NCI-H446 treated with DMSO at 0.1 percent for 48 hours (cell line): ENCODE measurements around the gene CTDSPL2.
"Not testable (repeated sequence)": the region's sequence is repeated elsewhere in the genome, so short reads cannot be mapped to it uniquely, and the experiment has no call there.

ENCODE experiments used
- DNase-seq: peaks from one replicate; lab custom pipeline; 2025; lab: John Stamatoyannopoulos, UW

The CTDSPL2 gene

DNA sequence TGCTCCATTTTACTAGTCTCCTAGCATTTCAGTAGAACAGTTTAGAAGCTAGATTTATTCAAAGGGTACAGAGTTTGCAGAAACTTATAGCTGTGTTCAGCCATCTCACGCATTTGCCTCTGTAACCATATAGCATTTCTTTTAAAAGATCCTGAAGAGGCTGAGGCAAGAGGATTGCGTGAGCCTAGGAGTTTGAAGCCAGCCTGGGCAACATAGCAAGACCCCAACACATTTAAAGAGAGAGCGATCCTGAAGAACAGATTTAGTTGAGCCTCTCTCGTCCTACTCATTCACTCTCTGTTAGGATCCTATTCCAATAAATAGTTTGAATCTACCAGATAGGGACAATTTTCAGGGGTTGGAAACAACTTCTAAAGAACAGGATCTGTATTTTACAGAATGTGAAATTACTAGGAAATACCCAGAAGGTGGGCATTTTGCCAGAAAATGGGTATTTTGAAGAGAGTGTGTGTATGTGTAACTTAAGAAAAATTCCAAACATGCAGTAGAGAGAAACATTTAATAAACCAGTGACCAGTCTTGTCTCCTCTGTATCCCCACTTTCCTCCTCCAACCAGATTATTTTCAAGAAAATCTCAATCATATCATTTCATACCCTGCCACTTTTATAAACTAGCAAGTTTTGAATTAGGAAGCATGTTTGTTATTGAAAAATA is 114.0 kb downstream of the CTDSPL2 start:
- no peak for DNase-seq

DNA sequence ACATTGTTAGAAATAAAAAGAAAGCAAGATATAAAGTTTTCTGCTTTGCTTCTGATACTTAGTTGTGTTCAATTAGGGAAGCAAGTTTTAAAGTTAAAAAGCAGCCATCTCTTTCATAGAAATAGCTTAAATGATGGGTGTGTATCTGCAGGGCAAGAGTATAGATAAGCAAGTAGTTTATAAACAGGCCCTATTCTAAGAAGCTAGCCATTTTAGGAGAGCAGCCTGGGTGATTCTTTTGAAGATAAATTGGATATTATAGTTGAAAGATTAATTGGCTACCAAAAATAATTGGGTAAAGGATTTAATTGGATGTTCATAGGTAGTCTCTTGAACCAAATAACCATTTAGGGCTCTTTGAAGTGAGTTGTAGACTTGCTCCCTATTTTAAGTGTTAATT is 115.2 kb downstream of the CTDSPL2 start:
- no peak for DNase-seq

DNA sequence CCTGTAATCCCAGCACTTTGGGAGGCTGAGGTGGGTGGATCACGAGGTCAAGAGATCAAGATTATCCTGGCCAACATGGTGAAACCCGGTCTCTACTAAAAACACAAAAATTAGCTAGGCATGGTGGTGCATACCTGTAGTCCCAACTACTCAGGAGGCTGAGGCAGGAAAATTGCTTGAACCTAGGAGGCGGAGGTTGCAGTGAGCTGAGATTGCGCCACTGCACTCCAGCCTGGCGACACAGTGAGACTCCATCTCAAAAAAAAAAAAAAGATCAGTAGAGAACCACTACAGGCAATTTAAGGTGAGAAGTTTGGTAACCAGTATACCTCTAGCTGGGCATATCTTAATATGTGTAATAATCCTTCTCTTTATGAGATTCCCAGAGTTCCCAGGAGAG is 117.3 kb downstream of the CTDSPL2 start:
- DNase-seq: not testable (repeated sequence)

DNA sequence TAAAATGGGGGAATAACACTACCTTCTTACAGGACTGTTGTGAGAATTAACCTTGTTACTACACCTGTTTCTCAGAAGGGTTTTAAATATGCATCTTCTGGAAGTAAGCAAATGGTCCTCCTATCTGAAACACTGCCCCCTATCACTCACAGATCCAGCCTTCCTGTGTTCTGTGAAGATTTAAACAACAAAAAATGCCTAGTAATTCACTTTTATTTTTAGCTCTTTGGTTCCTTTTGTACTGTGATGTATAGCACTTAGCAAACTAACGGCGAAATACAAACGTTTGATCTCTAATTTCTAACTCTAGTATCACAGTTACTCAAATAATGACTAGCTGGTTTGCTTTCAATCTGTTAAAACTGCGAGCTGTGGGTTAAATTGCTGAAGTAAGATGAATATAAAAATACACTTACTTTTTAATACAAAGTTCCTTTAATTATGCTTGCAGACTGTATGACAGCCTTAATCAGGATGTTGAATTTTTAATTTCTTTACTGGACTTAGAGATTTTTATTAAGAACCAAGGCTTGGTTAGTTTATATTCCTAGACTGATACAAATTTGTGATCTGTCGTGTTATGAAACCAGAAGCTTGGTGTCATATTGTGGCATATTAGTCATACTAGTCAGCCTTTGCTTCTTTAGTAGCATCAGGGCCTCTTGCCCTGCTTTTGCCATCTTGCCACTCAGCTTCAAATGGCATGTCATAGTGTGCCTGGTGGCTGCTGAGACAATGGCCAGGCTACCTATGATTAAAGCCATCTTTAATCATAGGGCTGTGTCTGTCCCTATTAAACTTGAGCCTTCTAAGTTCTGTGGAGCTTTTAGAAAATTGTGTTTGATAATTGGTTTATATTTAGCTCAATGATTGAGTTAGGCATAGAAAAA is 118.7 kb downstream of the CTDSPL2 start:
- no peak for DNase-seq

DNA sequence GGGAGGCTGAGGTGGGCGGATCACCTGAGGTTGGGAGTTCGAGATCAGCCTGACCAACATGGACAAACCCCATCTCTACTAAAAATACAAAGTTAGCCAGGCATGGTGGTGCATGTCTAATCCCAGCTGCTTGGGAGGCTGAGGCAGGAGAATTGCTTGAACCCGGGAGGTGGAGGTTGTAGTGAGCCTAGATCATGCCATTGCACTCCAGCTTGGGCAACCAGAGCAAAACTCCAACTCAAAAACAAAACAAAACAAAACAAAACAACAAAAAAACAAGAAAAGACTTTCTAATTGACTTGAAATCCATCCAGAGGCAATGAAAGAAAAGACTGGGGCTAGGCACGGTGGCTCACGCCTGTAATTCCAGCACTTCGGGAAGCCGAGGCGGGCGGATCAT is 121.7 kb downstream of the CTDSPL2 start:
- not testable (repeated sequence) for DNase-seq

DNA sequence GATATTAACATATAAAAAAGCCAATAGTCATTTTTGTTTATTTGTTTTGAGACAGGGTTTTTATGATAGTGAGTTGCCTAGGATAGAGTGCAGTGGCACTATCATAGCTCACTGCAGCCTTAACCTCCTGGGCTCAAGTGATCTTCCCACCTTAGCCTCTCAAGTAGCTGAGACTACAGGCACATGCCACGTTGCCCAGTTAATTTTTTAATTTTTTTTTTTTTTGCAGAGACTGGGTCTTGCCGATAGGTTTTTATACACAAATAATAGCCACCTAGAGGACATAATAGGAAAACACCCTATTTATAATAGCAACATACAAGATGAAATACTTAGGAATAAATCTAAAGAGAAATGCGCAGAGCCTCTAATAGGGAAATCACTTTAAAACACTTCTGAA is 122.8 kb downstream of the CTDSPL2 start:
- peak; percentile 4 for DNase-seq

DNA sequence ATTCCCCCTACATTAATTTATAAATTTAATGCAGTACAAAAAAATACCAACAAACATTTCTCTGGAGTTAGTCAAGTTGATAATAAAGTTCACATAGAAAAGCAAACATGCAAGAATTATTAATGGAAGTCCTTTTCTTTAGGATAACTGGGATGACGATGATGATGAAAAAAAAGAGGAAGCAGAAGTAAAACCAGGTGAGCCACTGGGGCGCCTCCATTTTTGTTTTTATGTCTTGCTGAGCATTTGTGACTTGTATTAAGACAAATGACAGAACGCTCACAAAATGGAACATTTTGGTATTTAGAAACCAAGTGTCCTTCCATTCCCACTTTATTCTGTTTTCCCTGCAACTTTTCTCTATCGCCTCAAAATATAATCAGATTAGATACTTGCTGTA is 123.3 kb downstream of the CTDSPL2 start:
- DNase-seq: no peak

DNA sequence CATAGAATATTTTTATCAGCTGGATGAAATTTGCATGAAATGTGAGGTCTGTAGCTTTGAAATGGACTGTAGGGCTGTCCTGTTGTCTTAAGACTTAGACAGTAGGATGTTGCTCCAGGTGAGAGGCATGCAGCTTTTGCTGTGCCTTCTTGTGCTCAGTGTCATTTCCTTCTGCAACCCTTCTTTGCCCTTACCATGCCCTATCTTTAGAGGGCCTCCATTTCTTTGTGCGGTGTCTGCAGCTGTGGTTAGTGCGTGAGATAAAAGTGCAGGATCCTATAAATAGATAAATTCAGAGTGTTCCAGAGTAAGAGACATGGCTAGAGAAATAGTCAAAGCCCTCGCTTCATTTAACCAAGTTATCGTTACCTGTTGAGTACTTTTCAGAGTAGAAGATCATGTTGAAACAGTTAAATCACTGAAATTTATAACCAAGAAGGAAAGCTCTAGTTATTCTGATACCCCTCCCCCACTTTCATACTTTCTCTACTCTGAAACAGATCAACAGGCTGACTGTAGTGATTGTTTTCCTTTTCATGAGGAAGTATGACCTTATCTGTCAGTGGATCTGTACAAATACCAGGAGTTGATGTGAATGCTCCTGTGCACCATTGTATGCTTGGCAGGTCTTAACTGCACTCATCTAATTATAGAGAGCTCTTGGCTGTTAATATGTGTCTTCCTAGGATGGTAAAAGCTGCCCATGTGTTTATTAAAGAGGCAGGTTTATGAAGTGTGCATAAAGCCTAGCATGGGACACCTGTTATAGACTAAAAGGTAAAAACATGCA is 127.7 kb downstream of the CTDSPL2 start:
- no peak for DNase-seq

DNA sequence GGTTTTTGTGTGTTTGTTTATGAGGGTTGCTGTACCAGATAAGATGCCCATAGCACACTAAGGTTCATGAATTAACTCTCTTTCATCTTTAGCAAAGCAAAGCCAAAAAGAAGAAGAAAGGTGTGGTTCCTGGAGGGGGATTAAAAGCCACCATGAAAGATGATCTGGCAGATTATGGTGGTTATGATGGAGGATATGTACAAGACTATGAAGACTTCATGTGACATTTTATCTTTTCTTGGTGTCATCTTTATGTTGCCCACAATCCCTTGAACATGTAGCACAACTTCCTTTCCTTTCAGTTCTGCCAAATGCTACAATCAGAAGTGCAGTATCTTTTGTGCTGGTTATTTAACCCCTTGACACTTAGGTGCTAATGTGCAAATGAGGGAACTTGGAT is 133.5 kb downstream of the CTDSPL2 start:
- not testable (repeated sequence) for DNase-seq

DNA sequence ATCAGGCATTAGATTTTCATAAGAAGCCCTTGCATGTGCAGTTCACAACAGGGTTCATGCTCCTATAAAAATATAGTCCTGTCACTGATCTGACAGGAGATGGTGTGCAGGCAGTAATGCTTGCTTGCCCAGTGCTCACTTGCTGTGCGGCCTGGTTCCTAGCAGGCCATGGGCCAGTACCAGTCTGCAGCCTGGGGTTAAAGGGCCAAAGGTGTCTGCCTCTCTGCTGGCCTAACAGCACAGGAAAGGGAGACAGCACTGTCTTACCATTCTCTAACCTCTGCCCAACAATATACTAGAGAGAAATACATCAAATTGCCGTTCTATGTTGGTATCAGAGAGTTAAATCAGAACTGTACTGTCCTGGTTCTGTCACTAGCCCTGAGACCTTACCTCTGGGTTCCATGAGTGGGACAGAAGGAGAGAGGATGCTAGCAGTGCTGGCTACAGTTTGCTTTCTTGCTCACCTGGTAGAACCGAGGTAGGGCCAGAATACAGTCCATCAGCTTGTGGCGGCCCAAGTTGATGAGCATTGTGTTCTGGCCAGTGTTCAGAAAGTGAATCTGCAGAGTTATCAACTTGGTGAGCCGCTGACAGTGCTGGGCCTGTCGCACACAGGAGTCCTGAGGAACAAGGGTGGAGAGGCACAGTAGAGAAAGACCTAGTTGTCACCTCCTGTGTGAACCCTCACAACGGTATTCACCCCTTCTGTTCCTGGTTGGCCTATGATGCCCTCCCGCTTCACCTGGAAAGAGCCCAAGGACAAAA is 138.1 kb downstream of the CTDSPL2 start:
- no peak for DNase-seq

DNA sequence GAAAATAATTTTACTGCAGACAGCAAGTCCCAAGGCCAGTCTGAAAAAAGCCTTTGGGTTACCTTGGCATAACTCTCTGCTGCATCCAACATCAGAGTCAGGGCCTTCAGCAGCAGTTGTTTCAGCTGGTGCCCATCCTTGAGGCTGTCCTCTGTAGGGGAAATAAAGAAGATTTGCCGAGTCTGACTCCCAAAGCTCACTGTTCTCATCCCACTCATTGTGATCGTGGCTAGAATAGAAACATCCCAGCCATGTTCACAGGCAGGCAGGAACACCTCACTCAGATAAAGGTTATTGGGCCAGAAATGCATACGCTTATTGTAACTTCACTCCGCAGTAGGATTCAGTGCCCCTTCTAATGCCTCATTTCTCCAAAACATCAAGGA is 138.7 kb downstream of the CTDSPL2 start:
- DNase-seq: no peak

DNA sequence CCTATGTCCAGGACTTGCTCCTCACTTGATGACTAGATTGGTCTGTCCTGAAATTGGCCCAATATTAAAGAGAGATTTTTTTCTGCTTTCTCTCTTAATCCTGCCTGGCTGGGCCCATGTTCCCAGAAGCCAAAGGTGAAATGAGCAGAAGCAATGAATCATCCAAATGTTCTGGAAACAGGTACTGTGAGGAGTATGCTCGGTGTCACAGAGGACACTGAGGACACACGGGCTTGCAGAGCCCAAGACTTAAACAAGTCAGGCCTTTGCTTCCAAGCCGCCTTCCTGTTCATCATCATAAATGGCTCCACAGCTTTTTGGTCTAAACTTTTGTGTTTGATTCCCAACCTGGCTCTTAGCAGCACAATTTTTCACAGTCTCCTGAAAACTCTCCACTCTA is 140.9 kb downstream of the CTDSPL2 start:
- no peak for DNase-seq

DNA sequence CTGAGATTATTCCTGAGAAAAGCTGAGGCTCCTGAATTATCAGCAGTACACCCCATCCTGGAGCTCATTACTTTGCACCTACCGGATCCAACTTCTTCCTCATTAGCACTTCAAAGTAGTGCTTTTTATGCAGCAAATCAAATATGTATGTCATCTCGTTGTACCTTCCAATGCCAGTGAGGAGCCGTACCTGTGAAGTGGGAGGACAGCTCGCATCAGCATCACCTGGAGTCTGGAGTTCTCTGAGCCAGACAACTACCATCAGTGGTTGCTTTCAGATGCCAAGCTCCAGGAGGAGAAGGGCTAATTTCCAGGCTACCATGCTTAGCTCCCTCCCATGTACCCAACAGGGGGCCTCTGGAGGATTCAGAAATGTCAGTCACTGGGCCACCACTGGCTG is 141.9 kb downstream of the CTDSPL2 start:
- no peak for DNase-seq

DNA sequence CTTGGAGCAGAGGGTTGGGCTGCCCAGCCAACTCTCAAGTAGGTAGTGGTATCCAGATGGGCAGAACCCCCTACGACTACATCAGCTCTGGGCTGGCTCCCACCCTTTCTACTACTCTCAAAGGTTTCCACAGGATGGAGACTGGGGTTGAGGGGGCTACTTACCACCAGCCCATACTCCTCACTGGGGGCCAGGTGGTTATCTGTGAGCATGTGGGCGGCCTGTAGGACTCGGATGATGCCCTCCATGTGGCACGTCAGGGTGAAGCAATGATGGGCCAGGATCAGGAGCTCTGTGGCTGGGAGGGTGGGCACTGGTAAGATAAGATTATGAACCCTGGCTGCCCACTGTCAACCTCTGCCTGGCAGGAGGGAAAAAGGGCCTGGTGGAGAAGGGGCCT is 142.9 kb downstream of the CTDSPL2 start:
- no peak for DNase-seq

DNA sequence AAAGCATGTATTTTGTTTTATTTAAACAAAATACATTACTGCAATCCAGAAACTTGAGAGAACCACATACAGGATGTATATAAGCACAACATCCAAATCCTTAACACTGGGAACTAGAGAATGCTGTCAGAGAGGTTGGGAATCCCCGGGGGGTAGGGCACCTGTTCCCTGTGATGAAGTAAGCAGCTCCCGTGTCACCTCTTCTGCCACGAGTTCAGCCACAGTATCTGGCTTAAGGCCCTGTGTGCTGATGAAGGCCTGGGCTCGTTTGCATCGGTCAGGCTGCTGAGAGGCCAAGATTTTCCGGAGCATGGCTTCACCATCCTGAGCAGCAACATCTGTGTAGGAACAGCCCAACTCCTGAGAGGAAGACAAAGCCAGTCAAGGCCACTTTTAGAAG is 146.0 kb downstream of the CTDSPL2 start:
- DNase-seq: no peak

DNA sequence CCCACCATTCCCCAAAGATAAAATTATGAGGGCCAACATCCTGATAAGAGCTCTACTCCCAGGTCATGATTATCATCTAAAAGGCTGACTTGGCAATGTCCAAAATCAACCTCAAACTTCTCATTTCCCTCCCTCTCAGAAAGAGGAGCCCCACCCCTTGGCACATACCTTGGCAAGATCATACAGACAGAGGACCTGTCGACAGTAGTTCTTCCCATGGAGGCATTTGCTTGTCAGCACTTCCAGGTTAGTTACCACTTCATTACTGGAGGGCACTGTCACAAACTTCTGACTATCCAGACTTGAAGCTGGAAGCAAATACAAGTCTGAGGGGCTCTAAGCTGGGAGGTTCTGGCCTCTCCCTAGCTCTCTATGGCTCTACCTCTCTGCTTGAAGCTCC is 147.3 kb downstream of the CTDSPL2 start:
- DNase-seq: no peak
